Endothelial cell of umbilical vein (primary cell): Measurements from ENCODE around the gene TBC1D10A. TPM values are rescaled to one million over a fixed set of nuclear protein-coding genes. Genes with fewer than 3 reads are reported as not detected.

Experiments
- BruUV-seq: library from RNA; stranded (reverse); fragments of 400-500 nt; replicated peaks from 2 replicates; lab custom pipeline; 2021; lab: Mats Ljungman, UMichigan
- CTCF ChIA-PET: fragments of 300-600, 350-600 bp; sonication (Branson Sonifier 250); formaldehyde crosslinking; loops from one replicate; lab custom pipeline; 2021; ENCODE audit warnings: antibody characterized with exemption, inconsistent platforms; lab: Charles Lee
- POLR2A ChIA-PET: fragments of 300-600, 350-600 bp; sonication (Branson Sonifier 250); formaldehyde crosslinking; loops from one replicate; lab custom pipeline; 2021; ENCODE audit warnings: antibody characterized with exemption, inconsistent platforms; lab: Charles Lee
- DNase-seq: peaks from one replicate; pipeline ENCODE4 v3.0.0-alpha.2; 2011; ENCODE audit warnings: low read depth, low spot score
- FAIRE-seq: peaks from 2 replicates; lab custom pipeline; 2011; peaks lifted over from hg19 to GRCh38; lab: Jason Lieb, UNC
- H2AFZ ChIP-seq: 2 replicates; pipeline ENCODE4 v1.6.0; 2012; ENCODE audit warnings: low read depth, low read length, control low read depth, inconsistent platforms
- H3K27ac ChIP-seq: 2 replicates; pipeline ENCODE4 v1.5.1; 2011; ENCODE audit warnings: low read depth, mild to moderate bottlenecking, control low read depth, low read length, moderate library complexity; ENCODE audit not compliant: insufficient read depth
- H3K27me3 ChIP-seq, 2 experiments: 2 replicates each; pipeline versions ENCODE4 v1.6.0 to v1.6.1; 2011; ENCODE audit warnings: low read length in 2 of 2, mixed read lengths in 1 of 2; ENCODE audit not compliant: control insufficient read depth in 2 of 2, insufficient read depth in 2 of 2
- H3K36me3 ChIP-seq, 2 experiments: 2 replicates in 1 of 2; 3 replicates in 1 of 2; pipeline ENCODE4 v1.5.1; 2011; ENCODE audit warnings: low read length in 2 of 2, mild to moderate bottlenecking in 1 of 2, moderate library complexity in 1 of 2; ENCODE audit not compliant: control insufficient read depth in 2 of 2, insufficient read depth in 2 of 2; ENCODE audit errors: extremely low read depth in 1 of 2
- H3K4me1 ChIP-seq: 3 replicates; pipeline ENCODE4 v1.5.1; 2011; ENCODE audit warnings: mild to moderate bottlenecking, low read length; ENCODE audit not compliant: control insufficient read depth, insufficient read depth; ENCODE audit errors: extremely low read depth
- H3K4me2 ChIP-seq: 2 replicates; pipeline ENCODE4 v1.6.1; 2011; ENCODE audit warnings: low read length, control low read depth, mixed read lengths; ENCODE audit not compliant: insufficient read depth
- H3K4me3 ChIP-seq, 3 experiments: fragments of 200-600 bp in 1 of 3; sonication (generic), shearing (Covaris generic) in 1 of 3; replicated peaks in 1 of 3; 2 replicates each; pipeline ENCODE4 v1.5.1; 2011 to 2016; ENCODE audit warnings: control low read depth in 3 of 3, low read length in 3 of 3, mild to moderate bottlenecking in 2 of 3, inconsistent platforms in 1 of 3, low read depth in 1 of 3, moderate library complexity in 1 of 3; ENCODE audit not compliant: insufficient read depth in 1 of 3
- H3K79me2 ChIP-seq: 2 replicates; pipeline ENCODE4 v1.6.0; 2012; ENCODE audit warnings: low read length, inconsistent platforms; ENCODE audit not compliant: control insufficient read depth, insufficient read depth
- H3K9ac ChIP-seq: replicated peaks from 2 replicates; pipeline ENCODE3; 2011; ENCODE audit warnings: low read length, control low read depth; ENCODE audit not compliant: insufficient read depth; ENCODE audit errors: extremely low read depth
- H3K9me1 ChIP-seq: replicated peaks from 3 replicates; pipeline ENCODE4 v1.6.0; 2011; ENCODE audit warnings: mild to moderate bottlenecking, low read length; ENCODE audit not compliant: control insufficient read depth, insufficient read depth; ENCODE audit errors: extremely low read depth
- H3K9me3 ChIP-seq: replicated peaks from 2 replicates; pipeline ENCODE4 v1.5.1; 2012; ENCODE audit warnings: low read length, inconsistent platforms; ENCODE audit not compliant: control insufficient read depth, insufficient read depth
- H4K20me1 ChIP-seq: replicated peaks from 2 replicates; pipeline ENCODE3; 2011; ENCODE audit warnings: mild to moderate bottlenecking, low read length; ENCODE audit not compliant: control insufficient read depth, insufficient read depth; ENCODE audit errors: extremely low read depth
- EZH2 ChIP-seq: IDR thresholded peaks from 2 replicates; pipeline ENCODE4 v1.6.1; 2012; ENCODE audit warnings: borderline replicate concordance, low read depth, mild to moderate bottlenecking, moderate library complexity, low read length, inconsistent platforms; ENCODE audit not compliant: severe bottlenecking
- FOS ChIP-seq: IDR thresholded peaks from 2 replicates; pipeline ENCODE4 v1.6.1; 2011; ENCODE audit warnings: mild to moderate bottlenecking, low read length, moderate library complexity, borderline replicate concordance; ENCODE audit not compliant: insufficient read depth
- GATA2 ChIP-seq: IDR thresholded peaks from 2 replicates; pipeline ENCODE4 v1.7.0; 2011; ENCODE audit warnings: low read depth, mild to moderate bottlenecking, moderate library complexity, mixed read lengths, low read length; ENCODE audit not compliant: insufficient read length, insufficient read depth
- JUN ChIP-seq: IDR thresholded peaks from 2 replicates; pipeline ENCODE4 v1.6.1; 2011; ENCODE audit warnings: borderline replicate concordance, low read depth; ENCODE audit not compliant: insufficient read length, insufficient read depth
- MYC ChIP-seq: IDR thresholded peaks from one replicate; pipeline ENCODE4 v1.6.1; 2011; ENCODE audit warnings: mild to moderate bottlenecking, low read depth, low read length
- POLR2A ChIP-seq: IDR thresholded peaks from 2 replicates; pipeline ENCODE4 v1.6.1; 2012; ENCODE audit warnings: low read depth, mild to moderate bottlenecking, control low read depth, low read length
- POLR2AphosphoS5 ChIP-seq: IDR thresholded peaks from 2 replicates; pipeline ENCODE4 v1.6.1; 2012; ENCODE audit warnings: low read depth, mild to moderate bottlenecking, control low read depth, low read length, moderate library complexity; ENCODE audit not compliant: insufficient read depth
- dilution Hi-C: fragments of 300-500 bp; cut with MboI; formaldehyde crosslinking; loops from one replicate; pipeline ENCODE4 v1.15.0; 2019; ENCODE audit warnings: low sequenced_read_pairs; ENCODE audit not compliant: extremely low pct_ligation_motif_present
- intact Hi-C: fragments of 100-400 bp; cut with micrococcal nuclease; formaldehyde crosslinking; loops from one replicate; pipeline ENCODE4 v1.10.0; 2022
- polyA plus RNA-seq, 4 experiments: library from polyadenylated mRNA; depleted of rRNA in 3 of 4; stranded (reverse) in 3 of 4; unstranded in 1 of 4; fragments of >200 nt; gene quantifications; 2 replicates each; pipeline versions ENCODE4 v1.2.1 to v1.2.3, GENCODE V29; 2011 to 2012; ENCODE audit warnings: missing spikeins in 1 of 4
- total RNA-seq: library from RNA; stranded (reverse); gene quantifications from 2 replicates; pipeline ENCODE4 v1.2.3, GENCODE V29; 2021
- TF ChIP-seq, protein P1 (sequence below): IDR thresholded peaks from 2 replicates; pipeline ENCODE4 v1.6.1; 2011; ENCODE audit not compliant: insufficient read depth, insufficient read length
- TF ChIP-seq, protein P2 (sequence below), 2 donors: IDR thresholded peaks; 1 replicate in 1 of 2; 2 replicates in 1 of 2; pipeline ENCODE4 v1.5.1; 2011; ENCODE audit warnings: low read length in 2 of 2, mild to moderate bottlenecking in 2 of 2, moderate library complexity in 2 of 2, control low read depth in 1 of 2, inconsistent platforms in 1 of 2, low read depth in 1 of 2; ENCODE audit not compliant: insufficient read depth in 1 of 2; ENCODE audit errors: extremely low read depth in 1 of 2

Gene TBC1D10A
- total and polyA plus RNA-seq, 2 donors (not counting 3 experiments of a cell fraction or from before 2014, with no cell fraction given), result 10.0 to 11.9 TPM

DNA sequence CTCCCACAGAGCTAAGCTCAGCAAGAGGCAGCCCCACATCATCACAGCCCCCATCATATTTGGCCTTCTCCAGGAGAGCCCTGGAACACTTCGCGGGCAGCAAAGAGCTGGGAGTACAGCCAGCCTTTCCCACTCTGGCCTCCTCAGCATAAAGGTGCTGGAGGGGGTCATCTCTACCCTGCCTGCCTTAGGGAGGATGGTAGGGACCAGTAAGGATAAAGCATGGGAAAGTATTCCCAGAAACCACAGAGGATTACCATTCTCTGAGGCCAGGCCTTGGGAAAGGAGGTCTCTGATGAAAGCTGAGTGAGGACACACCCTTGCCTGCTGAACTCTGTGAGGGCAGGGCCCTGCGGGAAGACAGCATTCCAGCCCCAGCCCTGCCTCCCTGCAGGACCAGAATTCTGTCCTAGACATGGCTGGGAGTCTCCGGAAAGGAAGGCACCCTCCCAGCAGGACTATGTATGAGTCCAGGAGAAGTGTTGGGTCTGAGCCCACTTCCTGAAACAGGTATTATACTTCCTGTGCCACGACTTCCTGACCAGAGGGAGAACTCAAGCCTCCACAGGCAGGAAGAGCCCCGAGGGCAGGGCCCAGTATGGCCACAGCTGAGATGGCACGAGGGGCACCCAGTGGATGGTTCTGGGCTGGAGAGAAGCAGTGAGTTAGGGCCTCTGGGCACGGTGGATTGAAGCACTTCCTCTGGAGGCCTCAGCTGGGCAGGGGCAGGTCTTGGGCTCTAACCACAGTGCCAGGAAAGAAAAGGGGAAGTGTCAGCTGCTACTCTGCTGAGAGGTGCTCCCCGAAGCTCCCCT lies 24.5 kb downstream of the TBC1D10A start:
- Histone ChIP-seq H3K36me3 (peaks cover 0 to 11% of the 10 kb centered on the region in 2 experiments), H3K9me1 (no peaks in the 10 kb centered on the region), H3K9ac (no peak overlapping the region), H3K4me2 (peak overlapping the region; percentile 9), H3K4me1 (peaks cover 36% of the 10 kb centered on the region), H4K20me1 (no peaks in the 10 kb centered on the region), H2AFZ (peak overlapping the region; percentile 4), H3K27me3 (no peaks in the 10 kb centered on the region), H3K9me3 (no peaks in the 10 kb centered on the region), H3K27ac (peak overlapping the region; percentile 10), H3K79me2 (no peaks in the 10 kb centered on the region), H3K4me3 (no peak overlapping the region)
- DNase-seq (no peak), FAIRE-seq (peak; percentile 79)
- intact Hi-C loops, result no loop called here
- ChIA-PET CTCF (interaction anchor here (0.7 to 6.2 kb wide), 5 partner anchors 11 to 39 kb away, joined by 3 to 39 read pairs (median 14); partner anchors contain the start of genes CASTOR1 and TBC1D10A), POLR2A (no interaction called here)
- dilution Hi-C loops, result no loop called here
- no TSS peak for BruUV-seq
- TF ChIP-seq, protein P1, sequence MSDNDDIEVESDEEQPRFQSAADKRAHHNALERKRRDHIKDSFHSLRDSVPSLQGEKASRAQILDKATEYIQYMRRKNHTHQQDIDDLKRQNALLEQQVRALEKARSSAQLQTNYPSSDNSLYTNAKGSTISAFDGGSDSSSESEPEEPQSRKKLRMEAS, result no peak
- no peak for TF ChIP-seq POLR2A
- TF ChIP-seq, protein P2, sequence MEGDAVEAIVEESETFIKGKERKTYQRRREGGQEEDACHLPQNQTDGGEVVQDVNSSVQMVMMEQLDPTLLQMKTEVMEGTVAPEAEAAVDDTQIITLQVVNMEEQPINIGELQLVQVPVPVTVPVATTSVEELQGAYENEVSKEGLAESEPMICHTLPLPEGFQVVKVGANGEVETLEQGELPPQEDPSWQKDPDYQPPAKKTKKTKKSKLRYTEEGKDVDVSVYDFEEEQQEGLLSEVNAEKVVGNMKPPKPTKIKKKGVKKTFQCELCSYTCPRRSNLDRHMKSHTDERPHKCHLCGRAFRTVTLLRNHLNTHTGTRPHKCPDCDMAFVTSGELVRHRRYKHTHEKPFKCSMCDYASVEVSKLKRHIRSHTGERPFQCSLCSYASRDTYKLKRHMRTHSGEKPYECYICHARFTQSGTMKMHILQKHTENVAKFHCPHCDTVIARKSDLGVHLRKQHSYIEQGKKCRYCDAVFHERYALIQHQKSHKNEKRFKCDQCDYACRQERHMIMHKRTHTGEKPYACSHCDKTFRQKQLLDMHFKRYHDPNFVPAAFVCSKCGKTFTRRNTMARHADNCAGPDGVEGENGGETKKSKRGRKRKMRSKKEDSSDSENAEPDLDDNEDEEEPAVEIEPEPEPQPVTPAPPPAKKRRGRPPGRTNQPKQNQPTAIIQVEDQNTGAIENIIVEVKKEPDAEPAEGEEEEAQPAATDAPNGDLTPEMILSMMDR (IDR thresholded peaks at IDR 0.05; ENCODE audit: extremely low read depth in 1 of 2, insufficient read depth in 1 of 2, low read depth in 1 of 2, low read length in 2 of 2), result no peak
- TF ChIP-seq POLR2AphosphoS5, result no peak
- TF ChIP-seq FOS, result no peak
- TF ChIP-seq EZH2, result no peak
- TF ChIP-seq GATA2, result no peak
- no peak for TF ChIP-seq MYC
- TF ChIP-seq JUN, result no peak
